ENCODE results near the gene DPPA3.

DPPA3 gene

GRCh38 chr12:7695566-7696197, 15.6 kb upstream of the DPPA3 start, which contains the start of gene GDF3:
GDF3 (minus strand) TSS chr12:7695775; CDS start chr12:7695728, 47 bp downstream.
- in situ Hi-C loops (cut with MboI; ENCODE audit: low pct_unique_long_range_greater_than_20kb, low sequenced_read_pairs, unreplicated experiment): loop anchor here (10.0 kb wide), 1 partner anchor 109 kb away; no protein-coding TSS in a partner anchor
- DNase-seq (ENCODE audit: low spot score): no peak

GRCh38 chr12:7705846-7706245, 5.4 kb upstream of the DPPA3 start:
- no peak for TF ChIP-seq CTCF (IDR thresholded peaks at IDR 0.05; ENCODE audit: extremely low read depth, insufficient read depth, missing control alignments)
- in situ Hi-C loops (cut with MboI; ENCODE audit: low pct_unique_long_range_greater_than_20kb, low sequenced_read_pairs, unreplicated experiment): no loop called here
- no peak for DNase-seq (ENCODE audit: low spot score)

More at GRCh38 chr12:7695566-7696197, 15.6 kb upstream of the DPPA3 start, which contains the start of gene GDF3:
- TF ChIP-seq CTCF (IDR thresholded peaks at IDR 0.05; ENCODE audit: extremely low read depth, insufficient read depth, missing control alignments): no peak

GRCh38 chr12:7709969-7710675, 1.1 kb upstream of the DPPA3 start:
- TF ChIP-seq CTCF (IDR thresholded peaks at IDR 0.05; ENCODE audit: extremely low read depth, insufficient read depth, missing control alignments): no peak
- in situ Hi-C loops (cut with MboI; ENCODE audit: low pct_unique_long_range_greater_than_20kb, low sequenced_read_pairs, unreplicated experiment): no loop called here
- DNase-seq (ENCODE audit: low spot score): no peak

DNA sequence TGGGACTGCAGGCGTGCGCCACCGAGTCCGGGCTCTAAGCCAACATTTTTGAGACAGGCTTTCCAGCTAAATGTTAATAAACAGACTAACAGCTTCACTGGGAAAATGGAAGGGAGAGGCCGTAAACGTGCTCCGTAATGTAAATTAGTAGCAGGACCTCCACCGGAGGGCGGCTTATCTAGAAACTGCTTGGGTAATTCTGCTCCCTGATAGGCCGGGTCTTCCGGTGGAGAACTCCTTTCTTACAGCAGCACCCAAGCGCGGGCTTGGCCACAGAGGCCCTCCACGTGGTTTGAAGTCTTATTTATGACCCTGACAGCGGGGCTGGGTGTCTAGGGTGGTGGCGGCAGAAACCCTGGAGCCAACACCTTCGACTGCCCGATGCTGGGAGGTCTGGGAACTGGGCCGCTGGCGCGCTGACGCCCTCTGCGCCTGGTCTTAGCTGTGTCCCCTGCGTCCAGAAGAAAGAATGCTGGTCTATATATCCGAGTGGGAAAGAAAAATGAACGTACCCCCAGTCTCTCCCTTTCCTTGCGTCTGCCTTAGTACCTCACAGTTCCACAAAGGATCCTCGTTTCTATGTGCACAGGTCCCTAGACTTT, 1.7 kb downstream of the DPPA3 start:
- no peak for TF ChIP-seq CTCF (IDR thresholded peaks at IDR 0.05; ENCODE audit: extremely low read depth, insufficient read depth, missing control alignments)
- in situ Hi-C loops (cut with MboI; ENCODE audit: low pct_unique_long_range_greater_than_20kb, low sequenced_read_pairs, unreplicated experiment): no loop called here
- DNase-seq (ENCODE audit: low spot score): no peak

DNA sequence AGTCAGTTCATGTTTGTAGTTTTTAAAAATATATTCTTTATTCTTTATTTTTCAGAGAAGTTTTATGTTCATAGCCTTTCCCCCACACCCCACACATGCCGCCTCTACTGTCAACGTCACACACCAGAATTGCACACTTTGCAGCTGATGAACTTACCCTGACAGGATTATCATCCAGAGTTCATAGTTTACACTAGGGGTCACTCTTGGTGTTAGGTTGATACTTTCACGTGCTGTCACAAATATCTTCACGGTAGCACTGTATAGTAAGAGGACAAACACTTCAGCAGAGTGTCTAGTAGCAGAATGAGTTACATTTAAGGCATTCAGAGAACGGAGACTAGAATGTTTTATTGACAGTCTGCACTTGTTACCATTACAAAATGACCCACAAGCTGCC, 5.1 kb downstream of the DPPA3 start:
- no peak for DNase-seq (ENCODE audit: low spot score)
- in situ Hi-C loops (cut with MboI; ENCODE audit: low pct_unique_long_range_greater_than_20kb, low sequenced_read_pairs, unreplicated experiment): no loop called here
- peak; percentile 7 for TF ChIP-seq CTCF (IDR thresholded peaks at IDR 0.05; ENCODE audit: extremely low read depth, insufficient read depth, missing control alignments)

- in situ Hi-C loops (cut with MboI; ENCODE audit: low pct_unique_long_range_greater_than_20kb, low sequenced_read_pairs, unreplicated experiment): no loop called here
- no peak for DNase-seq (ENCODE audit: low spot score)
- no peak for TF ChIP-seq CTCF (IDR thresholded peaks at IDR 0.05; ENCODE audit: extremely low read depth, insufficient read depth, missing control alignments)
Observed at GRCh38 chr12:7719946-7720730, 8.9 kb downstream of the DPPA3 start.

Measured in GM13977 (cell line).